ENCODE measurements around the gene AK9. TPM values are rescaled to one million over a fixed set of nuclear protein-coding genes. Genes with fewer than 3 reads are reported as not detected.

The AK9 gene
- total and polyA plus RNA-seq, 9 of the 15 experiments (the other 6 are each of a cell fraction or from before 2014, with no cell fraction given): 0.59 to 1.9 (median 1.2) TPM

- no peak overlapping the region for H3K27ac ChIP-seq (ENCODE audit: extremely low read depth, low read depth, low read length)
- no peak for TF ChIP-seq U2AF2 (optimal IDR thresholded peaks at IDR 0.05; ENCODE audit: low read depth, low read length)
- no peak for TF ChIP-seq GTF2A2 (tag; IDR thresholded peaks at IDR 0.05)
- TF ChIP-seq MAFK (IDR thresholded peaks at IDR 0.05; ENCODE audit: low read length): peak; percentile 16; the same call in 1 of the 2 replicates
- peak; percentile 46; the same call in 1 of the 2 replicates for TF ChIP-seq ZNF316 (IDR thresholded peaks at IDR 0.05)
- peak; percentile 31 for TF ChIP-seq MAFF (IDR thresholded peaks at IDR 0.05; ENCODE audit: low read length)
- TF ChIP-seq C11orf30 (IDR thresholded peaks at IDR 0.05; ENCODE audit: low read depth): peak; percentile 16; the same call in 1 of the 2 replicates
- TF ChIP-seq BRF2 (IDR thresholded peaks at IDR 0.05; ENCODE audit: borderline replicate concordance, insufficient read depth, insufficient read length): no peak
- no peak for ATAC-seq
- DNase-seq (ENCODE audit: extremely low read depth in 1 of 4, low spot score in 3 of 4): no peak
- no peaks in the 10 kb centered on the region for H3K9me3 ChIP-seq (replicated peaks; ENCODE audit: control insufficient read depth, insufficient read depth, low read depth, low read length)
- no peak overlapping the region for H3K4me2 ChIP-seq (ENCODE audit: insufficient read depth, low read length)
- no peaks in the 10 kb centered on the region for H3K9me1 ChIP-seq (ENCODE audit: control insufficient read depth, insufficient read depth, low read length)
- no peaks in the 10 kb centered on the region for H3K79me2 ChIP-seq (ENCODE audit: control insufficient read depth, insufficient read depth, low read length)
- in situ Hi-C loops (cut with MboI): no loop called here
- ChIA-PET POLR2A (no interaction called here), CTCF (ENCODE audit: low intra/inter-chr PET ratio) (no interaction called here)
- 0% methylated on average over 1 of the region's 1 CpG for WGBS (ENCODE audit: insufficient coverage, low coverage, missing lambda C conversion rate)
- H3K9ac ChIP-seq (ENCODE audit: insufficient read depth in 1 of 2, low read depth in 2 of 2, low read length in 2 of 2): no peak overlapping the region
- H3K4me3 ChIP-seq: no peak overlapping the region
- H2AFZ ChIP-seq (ENCODE audit: low read depth, low read length): no peak overlapping the region
- H3K36me3 ChIP-seq (ENCODE audit: control insufficient read depth, insufficient read depth, low read length): no peaks in the 10 kb centered on the region
- no peaks in the 10 kb centered on the region for H3K4me1 ChIP-seq (replicated peaks in 1 of 2; ENCODE audit: control insufficient read depth in 2 of 2, insufficient read depth in 2 of 2, low read length in 2 of 2)
- H3K27me3 ChIP-seq (ENCODE audit: control insufficient read depth in 2 of 2, insufficient read depth in 2 of 2, low read length in 2 of 2): no peaks in the 10 kb centered on the region; a peak in 1 of 5 replicates
- no peak for FAIRE-seq
- intact Hi-C loops (cut with micrococcal nuclease): no loop called here
- no TSS peak for BruUV-seq (replicated peaks)
- H4K20me1 ChIP-seq (replicated peaks; ENCODE audit: control insufficient read depth, insufficient read depth, low read length): no peaks in the 10 kb centered on the region
Observed at GRCh38 chr6:109561844-109562243, 129.2 kb downstream of the AK9 start.

Data from K562 (cell line).